IPS-18c (cell line): Measurements from ENCODE around the gene JMJD4.

ENCODE experiments used
- H3K4me3 ChIP-seq: 2 replicates; pipeline ENCODE4 v1.7.0; 2013; ENCODE audit warnings: low read depth, mild to moderate bottlenecking, low read length, moderate library complexity; ENCODE audit not compliant: insufficient read depth
- H3K9me3 ChIP-seq: one replicate; pipeline ENCODE4 v1.6.1; 2013; ENCODE audit warnings: mild to moderate bottlenecking, low read length, moderate library complexity; ENCODE audit not compliant: control insufficient read depth, insufficient read depth

JMJD4 gene

DNA sequence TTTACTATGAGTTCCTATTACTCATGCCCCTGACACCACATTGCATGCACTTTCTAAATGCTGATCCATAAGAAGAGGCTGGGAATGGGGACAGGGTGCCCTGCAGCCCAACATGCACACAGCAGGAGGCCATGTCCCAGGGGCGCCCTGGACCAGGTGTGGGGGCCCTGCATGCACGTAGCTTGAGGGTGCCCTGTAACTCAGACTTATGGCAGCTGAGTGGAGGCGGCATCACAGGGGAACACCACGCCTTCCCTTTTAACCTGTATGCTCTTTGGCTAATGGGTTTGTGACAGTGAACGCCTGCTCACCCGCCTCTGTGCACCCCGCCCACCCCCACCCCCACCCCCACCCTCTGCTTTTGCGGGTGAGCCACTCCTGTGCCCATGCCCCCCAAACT is 36.2 kb upstream of the JMJD4 start:
- no peak overlapping the region for H3K4me3 ChIP-seq
- H3K9me3 ChIP-seq: no peaks in the 10 kb centered on the region

DNA sequence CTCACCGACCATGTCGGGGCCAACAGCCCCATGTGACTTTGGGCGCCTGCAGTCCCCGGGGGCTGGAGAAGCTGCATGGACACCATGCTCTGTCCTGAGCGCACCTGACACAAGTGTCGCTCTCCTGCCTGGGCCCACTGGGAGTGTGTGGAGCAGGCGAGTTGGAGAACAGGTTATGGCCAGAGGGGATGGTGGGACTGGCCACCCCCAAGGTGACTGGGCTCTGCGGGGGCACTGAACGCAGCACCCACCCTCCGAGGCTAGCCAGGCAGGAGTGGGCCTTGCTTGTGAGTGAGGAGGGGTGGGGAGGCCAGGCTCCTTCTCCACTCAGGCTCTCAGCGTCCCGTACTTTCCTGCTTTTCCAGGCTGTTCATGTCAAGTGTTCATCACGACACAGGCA is 35.7 kb upstream of the JMJD4 start:
- no peak overlapping the region for H3K4me3 ChIP-seq
- H3K9me3 ChIP-seq: no peaks in the 10 kb centered on the region

DNA sequence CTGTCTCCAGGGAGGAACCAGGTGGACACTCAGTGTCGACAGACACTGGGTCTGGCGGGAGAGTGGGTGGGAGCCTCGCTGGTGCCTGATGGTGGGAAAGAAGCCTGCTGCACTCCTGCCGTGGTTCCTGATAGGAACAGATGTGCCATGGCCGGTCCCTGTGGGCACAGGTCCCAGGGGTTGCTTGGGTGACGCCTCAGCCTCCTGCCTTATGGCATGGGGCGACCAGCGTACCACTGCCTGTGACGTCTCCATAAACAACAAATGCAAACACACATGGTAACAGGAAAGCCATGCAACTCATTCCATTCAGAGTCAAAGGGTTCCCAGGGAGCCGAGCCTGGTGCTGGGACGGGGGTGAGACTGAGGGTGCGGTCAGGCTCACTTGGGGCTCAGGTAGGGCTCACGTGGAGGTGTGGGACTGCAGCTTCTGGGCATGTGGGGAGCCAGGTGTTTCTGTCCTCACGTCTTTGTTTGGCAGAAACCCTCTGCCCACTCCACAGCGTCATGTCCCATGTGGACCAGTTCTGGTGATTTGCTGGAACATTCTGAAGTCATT is 34.9 kb upstream of the JMJD4 start:
- no peaks in the 10 kb centered on the region for H3K9me3 ChIP-seq
- no peak overlapping the region for H3K4me3 ChIP-seq

DNA sequence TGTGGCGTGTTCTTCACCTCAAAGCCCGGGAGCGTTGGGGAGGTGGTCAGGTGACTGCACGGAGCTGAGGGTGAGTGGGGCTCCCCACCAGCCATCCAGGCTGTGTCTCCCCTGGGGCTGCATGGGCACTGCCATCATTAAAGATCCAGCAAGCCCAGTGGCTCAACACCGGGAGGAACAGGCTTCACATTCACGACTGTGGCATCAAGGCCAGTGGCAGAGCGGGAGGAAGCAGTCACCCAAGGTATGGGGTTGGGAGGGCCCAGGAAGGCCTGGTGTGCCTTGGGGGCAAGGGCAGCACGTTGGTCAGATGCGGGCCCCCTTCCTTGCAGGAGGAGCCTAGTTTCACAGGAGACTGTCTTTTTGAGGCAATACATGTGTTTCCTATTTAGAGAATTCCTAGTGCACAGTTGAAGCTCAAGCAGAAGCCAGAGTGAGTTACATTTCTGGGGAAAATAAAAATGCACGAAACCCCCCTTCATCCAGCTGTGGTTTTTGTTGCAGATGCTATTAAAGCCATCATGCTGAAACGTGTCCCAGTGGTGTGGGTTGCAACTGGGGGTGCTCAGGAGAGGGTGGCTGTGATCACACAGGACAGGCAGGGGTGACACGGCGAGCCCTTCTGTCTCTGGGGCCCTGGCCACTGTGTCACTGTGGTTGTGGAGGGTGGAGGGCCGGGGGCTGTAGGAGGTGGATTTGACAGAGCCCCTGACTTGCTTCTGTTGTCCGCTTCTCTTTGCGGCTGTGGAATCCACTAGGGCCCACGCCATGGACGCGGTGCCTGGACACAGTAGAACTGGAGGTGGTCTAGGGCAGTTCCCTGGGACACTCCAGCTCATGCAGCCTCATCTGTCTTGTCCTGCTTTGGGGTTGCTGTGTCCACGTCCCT is 34.2 kb upstream of the JMJD4 start:
- Histone ChIP-seq H3K4me3 (no peak overlapping the region), H3K9me3 (no peaks in the 10 kb centered on the region)

DNA sequence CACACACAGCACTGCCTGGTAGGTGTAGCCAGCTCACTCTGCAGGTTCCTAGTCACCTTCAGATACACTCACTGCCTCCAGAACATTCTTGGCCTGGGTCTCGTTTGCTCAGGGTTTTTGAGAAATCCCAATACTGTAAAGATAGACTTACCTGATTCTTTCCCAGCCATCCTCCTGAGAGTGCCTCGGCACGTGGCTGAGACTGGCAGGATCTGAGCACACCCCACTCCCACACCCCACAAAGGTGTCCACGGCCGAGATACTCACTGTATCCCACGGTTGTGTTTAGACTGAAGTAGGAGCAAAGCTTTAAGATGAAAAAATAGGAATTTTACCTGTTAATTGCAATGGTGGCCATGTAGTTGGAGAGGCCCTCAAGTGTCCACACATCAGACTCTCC is 33.5 kb upstream of the JMJD4 start:
- Histone ChIP-seq H3K4me3 (no peak overlapping the region), H3K9me3 (no peaks in the 10 kb centered on the region)

DNA sequence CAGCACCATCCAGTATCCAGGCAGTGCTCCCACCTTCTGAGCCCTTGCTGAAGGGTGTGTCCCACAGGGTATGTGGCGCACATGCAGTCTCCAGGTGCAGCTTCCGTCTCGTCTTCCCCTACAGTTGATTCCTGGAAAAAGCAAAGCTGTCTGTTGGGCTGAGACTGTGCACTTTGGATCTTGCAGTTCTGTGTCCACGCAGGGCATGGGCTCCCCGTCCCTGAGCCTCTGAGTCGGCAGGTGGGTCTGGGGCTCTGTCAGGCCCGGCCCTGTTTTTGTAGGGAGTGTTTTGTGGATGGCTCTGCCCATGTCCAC is 33.0 kb upstream of the JMJD4 start:
- Histone ChIP-seq H3K4me3 (no peak overlapping the region), H3K9me3 (no peaks in the 10 kb centered on the region)

DNA sequence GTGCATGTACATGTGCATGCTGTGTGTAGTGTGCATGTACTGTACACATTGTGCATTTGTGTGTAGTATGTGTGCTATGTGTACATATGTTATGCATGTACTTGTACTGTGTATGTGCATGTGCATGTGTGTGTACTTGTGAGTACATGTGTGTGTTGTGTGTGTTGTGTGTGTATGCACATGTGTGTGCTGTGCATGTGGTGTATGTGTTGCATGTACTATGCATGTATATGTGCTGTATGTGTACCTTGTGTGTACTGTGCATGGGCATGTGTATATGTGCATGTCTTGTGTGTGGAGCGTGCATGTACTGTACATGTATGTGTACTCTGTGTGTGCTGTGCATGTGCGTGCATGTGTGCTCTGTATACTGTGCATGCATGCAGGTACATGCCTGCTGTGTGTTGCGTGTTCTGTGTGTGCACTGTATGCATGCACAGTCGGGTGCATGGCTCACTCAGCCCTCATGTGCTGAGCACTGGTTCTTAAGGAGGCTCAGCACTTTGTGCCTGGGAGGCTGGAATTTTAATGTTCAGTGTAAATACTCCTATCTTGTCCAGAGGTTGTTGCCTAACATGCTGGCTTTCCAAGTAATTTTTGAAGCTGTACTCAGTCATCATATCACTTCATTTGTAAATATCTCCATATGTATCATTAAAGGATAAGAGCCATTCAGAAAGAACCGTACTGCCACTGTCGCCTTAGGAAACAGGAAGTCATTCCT is 32.5 kb upstream of the JMJD4 start:
- no peak overlapping the region for H3K4me3 ChIP-seq
- H3K9me3 ChIP-seq: no peaks in the 10 kb centered on the region

DNA sequence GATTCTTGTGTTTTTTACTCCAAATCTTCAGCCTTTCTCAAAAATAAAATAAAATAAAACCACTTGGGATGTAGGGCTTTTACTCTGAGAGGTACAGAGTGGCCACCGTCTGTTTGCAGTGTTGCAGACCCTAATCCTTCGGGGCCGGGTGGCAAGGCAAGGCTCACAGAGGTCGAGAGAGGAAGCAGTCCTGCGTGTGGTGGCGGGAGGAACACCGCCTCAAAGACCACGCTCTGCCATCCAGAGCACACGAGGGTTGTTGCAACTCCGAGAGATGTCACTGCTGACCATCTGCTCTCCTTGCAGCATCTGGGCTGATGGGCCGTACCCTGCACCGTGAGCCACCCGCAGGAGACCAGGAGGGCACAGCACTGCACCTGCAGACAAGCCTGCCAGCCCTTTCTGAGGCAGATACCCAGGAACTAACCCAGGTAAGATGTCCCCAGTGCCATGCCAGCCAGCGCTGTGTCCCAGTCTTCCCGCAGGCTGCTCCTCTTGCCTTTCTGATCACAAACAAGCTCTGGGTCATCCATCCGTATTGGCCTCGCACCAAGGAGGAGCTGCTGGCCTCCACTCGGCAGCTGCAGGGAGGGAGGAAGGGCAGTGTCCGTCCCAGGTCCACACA is 31.7 kb upstream of the JMJD4 start:
- H3K4me3 ChIP-seq: no peak overlapping the region
- no peaks in the 10 kb centered on the region for H3K9me3 ChIP-seq

DNA sequence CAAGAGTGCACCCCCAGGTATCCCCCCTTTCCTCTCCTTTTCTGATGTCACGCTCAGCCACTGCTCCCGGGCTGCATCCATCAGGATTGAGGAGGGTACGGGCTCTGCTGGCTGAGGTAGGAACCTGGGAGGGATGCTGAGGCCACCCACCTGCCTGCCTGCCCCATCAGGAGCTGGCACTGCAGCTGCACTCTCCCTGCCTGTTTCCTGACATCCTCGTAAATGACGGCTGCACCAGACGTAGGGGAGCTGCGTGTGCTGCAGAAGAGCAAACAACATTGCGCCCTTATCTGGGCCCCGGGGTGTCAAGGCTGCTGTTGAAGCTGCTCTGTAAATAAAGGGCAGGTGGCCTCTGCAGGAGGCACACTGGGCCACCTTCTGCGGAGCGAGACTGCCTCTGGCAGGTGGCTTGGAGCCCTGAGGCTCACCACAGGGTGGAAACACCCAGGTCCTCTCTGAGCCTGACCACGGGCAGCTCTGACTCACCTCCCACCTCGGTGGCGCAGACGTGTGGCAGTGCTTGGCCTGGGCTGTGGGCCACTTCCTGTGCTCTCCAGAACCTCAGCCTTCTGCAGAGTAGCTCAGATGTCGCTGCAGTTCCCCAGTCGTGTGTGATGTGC is 31.0 kb upstream of the JMJD4 start:
- H3K9me3 ChIP-seq: no peaks in the 10 kb centered on the region
- no peak overlapping the region for H3K4me3 ChIP-seq

DNA sequence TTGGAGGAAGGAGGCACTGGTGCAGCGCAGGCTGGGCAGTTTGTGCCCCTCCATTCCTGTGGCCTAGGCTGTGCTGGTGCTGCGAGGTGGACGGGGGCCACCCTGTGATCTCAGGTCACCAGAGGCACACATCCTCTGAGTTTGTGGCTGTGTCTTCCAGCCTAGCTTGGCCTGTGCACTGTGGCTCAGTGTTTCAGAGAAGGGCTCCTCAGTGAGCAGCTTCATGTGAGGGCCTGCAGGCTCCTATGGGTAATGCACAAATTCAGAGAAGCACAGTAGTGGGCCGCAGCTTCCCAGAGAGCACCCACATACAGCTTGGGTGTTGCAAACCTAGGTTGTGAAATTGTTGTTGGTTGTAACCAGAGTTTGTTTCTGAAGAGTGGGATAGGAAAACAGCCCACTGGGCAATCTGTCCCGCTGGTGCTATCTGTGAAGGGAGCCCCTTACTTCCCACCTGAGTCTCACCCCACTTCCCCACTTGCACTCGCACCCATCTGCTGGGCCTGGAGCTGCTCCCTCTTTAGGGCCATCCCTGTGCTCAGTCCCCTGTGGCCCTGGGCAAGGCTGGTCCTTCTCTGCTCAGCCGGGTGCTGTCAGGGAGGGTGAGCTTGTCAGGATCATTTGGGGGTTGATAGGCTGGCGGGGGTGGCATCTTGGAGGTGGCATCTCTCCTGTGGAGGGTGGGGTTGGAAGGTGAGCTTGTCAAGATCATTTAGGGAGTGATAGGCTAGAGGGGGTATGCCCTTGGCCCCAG is 30.3 kb upstream of the JMJD4 start:
- Histone ChIP-seq H3K4me3 (no peak overlapping the region), H3K9me3 (no peaks in the 10 kb centered on the region)

DNA sequence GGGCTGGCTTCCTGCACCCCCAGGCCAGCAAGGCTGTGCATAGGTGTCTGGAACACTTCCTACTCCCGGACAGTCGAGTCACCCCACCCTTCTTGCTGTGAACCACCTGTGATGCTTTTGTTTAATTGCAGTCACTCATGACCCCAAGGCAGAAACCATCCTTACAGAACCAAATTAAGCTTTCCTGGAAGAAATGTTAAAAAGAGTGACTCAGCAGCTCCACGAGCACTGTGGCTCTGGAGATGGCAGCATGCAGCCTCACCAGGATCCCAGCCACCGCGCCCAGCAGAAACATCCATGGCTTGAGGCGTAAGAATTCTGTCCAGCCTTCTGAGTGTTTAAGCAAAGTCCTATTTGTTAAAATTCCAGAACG is 28.9 kb upstream of the JMJD4 start:
- H3K4me3 ChIP-seq: no peak overlapping the region
- no peaks in the 10 kb centered on the region for H3K9me3 ChIP-seq

DNA sequence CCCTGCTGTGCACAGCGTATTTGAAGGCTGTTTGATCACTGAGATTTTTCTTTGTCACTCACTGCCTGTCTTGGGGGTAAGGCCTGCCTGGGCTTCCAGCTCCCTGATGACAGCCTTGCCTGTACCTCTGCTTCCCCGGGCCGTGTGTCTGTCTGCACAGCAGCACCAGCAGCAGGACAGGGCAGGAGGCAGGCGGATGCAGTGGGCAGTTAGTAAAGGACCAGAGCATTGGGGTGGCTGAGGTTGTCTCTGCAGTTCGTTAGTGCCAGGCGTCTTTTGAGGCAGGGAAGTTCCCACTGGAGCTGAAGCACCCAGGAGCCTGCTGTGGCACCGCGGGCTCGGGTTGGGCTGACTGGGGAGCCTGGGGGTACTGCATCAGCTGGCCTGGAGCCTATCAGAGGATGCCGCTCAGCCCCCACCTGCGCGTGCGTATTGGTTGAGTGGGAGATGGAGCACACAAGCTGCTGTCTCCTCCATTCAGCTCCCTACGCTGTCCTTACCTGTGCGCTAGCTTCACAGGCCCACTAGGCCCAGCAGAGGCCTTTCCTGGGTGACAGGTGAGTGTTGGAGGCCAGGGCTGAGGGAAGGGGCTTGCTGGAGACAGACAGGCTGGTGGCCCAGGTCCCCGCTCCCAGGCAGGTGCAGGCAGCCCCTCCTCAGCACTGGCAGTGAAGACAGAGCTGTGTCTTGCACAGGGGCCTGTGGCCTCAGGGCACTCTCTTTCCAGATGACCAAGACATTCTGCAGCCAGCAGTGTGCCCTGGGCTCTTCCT is 28.3 kb upstream of the JMJD4 start:
- Histone ChIP-seq H3K9me3 (no peaks in the 10 kb centered on the region), H3K4me3 (no peak overlapping the region)

DNA sequence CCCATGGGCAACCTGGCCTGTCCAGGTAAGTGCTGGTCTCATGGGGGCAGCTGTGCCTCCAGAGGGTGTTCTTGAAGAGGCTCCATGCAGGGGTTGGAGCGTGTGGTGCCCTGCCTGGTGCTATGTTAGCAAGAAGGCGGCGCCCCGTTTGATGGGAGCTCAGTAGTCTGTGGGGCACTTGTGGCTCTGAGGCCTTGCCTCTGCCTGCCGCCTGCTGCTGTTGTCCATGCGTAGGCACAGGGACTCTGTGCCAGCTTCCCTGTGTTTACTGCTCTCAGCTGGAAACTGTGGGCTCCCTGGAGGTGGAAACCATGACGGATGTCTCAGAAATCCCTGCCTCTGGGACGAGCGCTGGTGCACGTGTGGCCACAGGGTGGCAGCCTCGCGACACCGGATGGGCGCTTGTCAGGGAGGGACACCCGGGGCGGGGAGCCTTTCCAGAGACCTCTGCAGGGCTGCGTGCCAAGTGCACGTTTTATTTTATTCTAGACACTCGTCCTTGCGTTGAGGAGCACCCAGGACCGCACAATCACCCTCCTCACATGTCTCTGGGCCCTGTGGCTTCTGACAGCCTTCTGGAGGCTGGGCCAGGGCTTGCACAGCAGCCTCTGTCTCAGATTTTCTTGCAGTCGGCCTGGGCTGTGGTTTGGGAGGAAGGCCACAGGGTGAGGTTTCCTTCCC is 27.3 kb upstream of the JMJD4 start:
- H3K9me3 ChIP-seq: no peaks in the 10 kb centered on the region
- no peak overlapping the region for H3K4me3 ChIP-seq

DNA sequence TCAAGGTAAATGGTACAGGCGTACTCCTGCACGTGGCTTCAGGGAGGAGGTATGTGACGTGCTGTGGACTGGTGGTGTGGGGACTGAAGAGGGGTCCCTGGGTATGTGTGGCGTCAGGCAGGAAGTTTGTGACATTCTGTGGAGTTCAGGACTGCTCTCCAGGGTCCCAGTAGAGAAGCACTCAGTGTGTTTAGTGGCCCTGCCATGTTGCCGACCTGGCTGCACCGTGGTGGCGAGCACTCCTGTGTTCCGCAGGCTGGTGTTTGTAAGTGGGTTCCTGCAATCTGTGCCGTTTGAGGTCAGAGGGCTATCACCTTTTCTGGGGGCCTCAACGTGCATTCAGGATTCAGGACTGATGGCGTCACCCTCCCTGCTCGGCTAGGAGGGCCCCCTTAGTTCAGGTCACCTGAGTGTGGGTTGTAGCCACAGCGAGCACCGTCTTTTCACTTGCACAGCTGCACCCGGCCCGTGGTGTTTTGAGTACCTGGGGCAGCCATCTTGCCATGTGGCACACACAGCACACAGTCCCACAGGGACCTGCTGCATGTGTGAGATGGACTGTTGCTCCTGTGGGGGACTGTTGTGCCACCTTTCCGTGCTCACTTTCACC is 26.6 kb upstream of the JMJD4 start:
- Histone ChIP-seq H3K4me3 (no peak overlapping the region), H3K9me3 (no peaks in the 10 kb centered on the region)

DNA sequence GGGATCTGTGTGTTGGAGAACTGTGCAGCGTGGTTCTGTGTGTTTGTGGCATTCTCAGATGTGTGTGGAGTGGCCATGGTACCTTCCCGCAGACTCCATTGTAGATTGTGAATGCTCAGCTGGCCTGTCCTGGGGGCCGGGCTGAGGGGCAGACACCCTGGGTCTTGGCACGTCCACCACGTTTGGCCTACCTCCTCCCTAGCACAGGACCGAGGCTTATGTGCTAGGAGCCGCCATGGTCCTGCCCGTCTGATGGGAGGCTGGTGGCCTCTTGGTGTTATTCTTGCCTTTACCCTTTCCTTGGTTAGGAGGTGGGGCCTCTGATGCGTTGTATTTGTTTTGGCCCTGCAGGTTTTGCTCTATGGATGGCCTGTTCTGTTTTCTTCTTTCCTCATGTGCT is 25.3 kb upstream of the JMJD4 start:
- no peak overlapping the region for H3K4me3 ChIP-seq
- no peaks in the 10 kb centered on the region for H3K9me3 ChIP-seq
